GM19455 (cell line): ENCODE measurements around the gene PLA2G4A.
A peak's percentile ranks its signal among the peaks of the same experiment; 100 is the strongest.

ENCODE experiments used
- ATAC-seq: cut with Tn5 transposase; IDR thresholded peaks from one replicate; pipeline ENCODE4 v1.9.1; 2021; ENCODE audit not compliant: unreplicated experiment

Gene PLA2G4A

GRCh38 chr1:186871784-186872183, 43.0 kb downstream of the PLA2G4A start:
- no peak for ATAC-seq

- ATAC-seq, result no peak
Measured at GRCh38 chr1:186872291-186872690, 43.5 kb downstream of the PLA2G4A start.

- ATAC-seq, result no peak
Measured at GRCh38 chr1:186873687-186874086, 44.9 kb downstream of the PLA2G4A start.

GRCh38 chr1:186875896-186876835, 47.4 kb downstream of the PLA2G4A start:
- ATAC-seq, result no peak

GRCh38 chr1:186878356-186878755, 49.6 kb downstream of the PLA2G4A start:
- no peak for ATAC-seq

- no peak for ATAC-seq
Measured at GRCh38 chr1:186880982-186881381, 52.2 kb downstream of the PLA2G4A start.

- no peak for ATAC-seq
Measured at GRCh38 chr1:186882372-186883134, 53.8 kb downstream of the PLA2G4A start.

GRCh38 chr1:186884251-186884650, 55.5 kb downstream of the PLA2G4A start:
- no peak for ATAC-seq

- no peak for ATAC-seq
Measured at GRCh38 chr1:186887203-186887602, 58.5 kb downstream of the PLA2G4A start.

- no peak for ATAC-seq
Measured at GRCh38 chr1:186888367-186888766, 59.6 kb downstream of the PLA2G4A start.

- no peak for ATAC-seq
Measured at GRCh38 chr1:186892936-186893335, 64.2 kb downstream of the PLA2G4A start.

- no peak for ATAC-seq
Measured at GRCh38 chr1:186894415-186894814, 65.7 kb downstream of the PLA2G4A start.

- ATAC-seq, result no peak
Measured at GRCh38 chr1:186896211-186896610, 67.5 kb downstream of the PLA2G4A start.

- no peak for ATAC-seq
Measured at GRCh38 chr1:186897008-186897407, 68.3 kb downstream of the PLA2G4A start.

GRCh38 chr1:186899577-186899976, 70.8 kb downstream of the PLA2G4A start:
- peak; percentile 90 for ATAC-seq

GRCh38 chr1:186899977-186900376, 71.2 kb downstream of the PLA2G4A start:
- ATAC-seq, result no peak

GRCh38 chr1:186900539-186901237, 71.9 kb downstream of the PLA2G4A start:
- no peak for ATAC-seq

GRCh38 chr1:186901631-186902030, 72.9 kb downstream of the PLA2G4A start:
- no peak for ATAC-seq

GRCh38 chr1:186903374-186904136, 74.8 kb downstream of the PLA2G4A start:
- no peak for ATAC-seq

- ATAC-seq, result no peak
Measured at GRCh38 chr1:186904361-186904760, 75.6 kb downstream of the PLA2G4A start.

GRCh38 chr1:186905561-186905960, 76.8 kb downstream of the PLA2G4A start:
- ATAC-seq, result no peak
